Endodermal cell (in vitro differentiated cells): ENCODE measurements around the gene CDK5RAP2. TPM values are rescaled to one million over a fixed set of nuclear protein-coding genes. Genes with fewer than 3 reads are reported as not detected.

Experiments used
- DNase-seq: peaks from one replicate; pipeline ENCODE4 v3.0.0-alpha.2; 2017
- H3K27ac ChIP-seq: 2 replicates; pipeline ENCODE4 v1.5.1; 2013; ENCODE audit warnings: mild to moderate bottlenecking, low read depth, low read length, moderate library complexity
- H3K27me3 ChIP-seq: 2 replicates; pipeline ENCODE4 v1.6.1; 2013; ENCODE audit warnings: mild to moderate bottlenecking, low read length, moderate library complexity; ENCODE audit not compliant: insufficient read depth, control insufficient read depth, poor library complexity, severe bottlenecking
- H3K36me3 ChIP-seq: 2 replicates; pipeline ENCODE4 v1.7.0; 2013; ENCODE audit warnings: mild to moderate bottlenecking, low read length, moderate library complexity; ENCODE audit not compliant: control insufficient read depth, insufficient read depth
- H3K4me1 ChIP-seq: one replicate; pipeline ENCODE4 v1.7.0; 2013; ENCODE audit warnings: low read length; ENCODE audit not compliant: control insufficient read depth, insufficient read depth
- H3K4me3 ChIP-seq: 2 replicates; pipeline ENCODE4 v1.5.1; 2013; ENCODE audit warnings: mild to moderate bottlenecking, low read length, moderate library complexity
- H3K9ac ChIP-seq: 2 replicates; pipeline ENCODE4 v1.6.1; 2013; ENCODE audit warnings: mild to moderate bottlenecking, low read length, moderate library complexity; ENCODE audit not compliant: poor library complexity, severe bottlenecking; ENCODE audit errors: extremely low read depth
- H3K9me3 ChIP-seq: 2 replicates; pipeline ENCODE4 v1.6.1; 2013; ENCODE audit warnings: mild to moderate bottlenecking, low read length, moderate library complexity; ENCODE audit not compliant: control insufficient read depth
- H3K27ac Mint-ChIP-seq: 2 replicates; pipeline ENCODE4 v1.8.0; 2020; ENCODE audit warnings: mixed read lengths
- H3K27me3 Mint-ChIP-seq: 2 replicates; pipeline ENCODE4 v1.8.0; 2021; ENCODE audit warnings: mild to moderate bottlenecking, mixed read lengths; ENCODE audit not compliant: insufficient read depth
- H3K36me3 Mint-ChIP-seq: 2 replicates; pipeline ENCODE4 v1.8.0; 2020; ENCODE audit warnings: low read depth, mixed read lengths
- H3K4me1 Mint-ChIP-seq: 2 replicates; pipeline ENCODE4 v1.8.0; 2020; ENCODE audit warnings: mixed read lengths
- H3K4me3 Mint-ChIP-seq: 2 replicates; pipeline ENCODE4 v1.8.0; 2020; ENCODE audit warnings: mild to moderate bottlenecking, moderate library complexity, mixed read lengths
- H3K9me3 Mint-ChIP-seq: 2 replicates; pipeline ENCODE4 v1.8.0; 2020; ENCODE audit warnings: mild to moderate bottlenecking, mixed read lengths
- CTCF ChIP-seq: fragments of 200-600 bp; sonication (generic); conservative IDR thresholded peaks from 2 replicates; pipeline ENCODE4 v1.5.0; 2021; ENCODE audit warnings: antibody characterized with exemption, mild to moderate bottlenecking
- WGBS, 2 experiments: methylation state at CpG; one replicate each; pipeline versions ENCODE4 v1.1.5 to v1.1.7; 2013; ENCODE audit warnings: missing lambda C conversion rate in 2 of 2, mixed read lengths in 1 of 2; ENCODE audit not compliant: insufficient coverage in 1 of 2, insufficient read length in 1 of 2; 5-methylcytosine and 5-hydroxymethylcytosine counted together
- total RNA-seq, 2 donors: library from RNA; stranded (reverse); fragmentation: NEBNext Ultra II Directional in 1 of 2; extraction: Animal tissue kit (Norgen Biotek cat#: 25700) in 1 of 2; gene quantifications; 2 replicates in 1 of 2; 3 replicates in 1 of 2; pipeline ENCODE4 v1.2.1, GENCODE V29; 2021

Gene CDK5RAP2
- total RNA-seq, 2 donors from 2014 or later = 68.2 to 92.0 TPM

DNA sequence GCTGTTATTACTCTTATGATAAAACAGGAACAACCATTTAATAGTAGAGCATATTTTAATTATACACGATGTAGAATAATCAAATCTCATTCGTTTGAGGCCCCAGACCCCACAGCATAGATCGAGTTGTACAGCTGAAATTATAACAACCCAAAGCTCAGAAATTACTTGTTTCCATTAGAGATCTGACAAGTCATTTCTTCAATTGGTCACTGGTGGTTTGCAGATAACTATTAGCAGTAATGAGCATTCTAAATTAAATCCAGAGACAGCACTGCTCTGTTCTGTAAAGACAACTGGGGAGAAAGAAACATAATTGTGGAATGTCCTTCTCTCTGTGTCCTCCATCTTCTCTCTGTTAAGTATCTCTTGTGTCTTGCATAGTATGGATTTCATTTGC is 12.9 kb downstream of the CDK5RAP2 start:
- H3K27ac ChIP-seq = no peak overlapping the region
- peaks cover 10% of the 10 kb centered on the region for H3K4me1 ChIP-seq
- DNase-seq = no peak
- Mint-ChIP-seq H3K4me3 (no peak overlapping the region), H3K27ac (no peak overlapping the region), H3K27me3 (no peaks in the 10 kb centered on the region), H3K36me3 (peaks cover 65% of the 10 kb centered on the region), H3K9me3 (no peaks in the 10 kb centered on the region), H3K4me1 (peaks cover 24% of the 10 kb centered on the region)
- WGBS, 2 experiments = 91 to 97% methylated on average over 3 of the region's 3 CpGs
- H3K9me3 ChIP-seq = no peaks in the 10 kb centered on the region
- no peak for TF ChIP-seq CTCF
- H3K4me3 ChIP-seq = no peak overlapping the region
- H3K27me3 ChIP-seq = no peaks in the 10 kb centered on the region
- H3K36me3 ChIP-seq = peaks cover 83% of the 10 kb centered on the region
- H3K9ac ChIP-seq = no peak overlapping the region

- H3K27ac ChIP-seq = no peak overlapping the region
- TF ChIP-seq CTCF = no peak
- peaks cover 61% of the 10 kb centered on the region for H3K36me3 Mint-ChIP-seq
- H3K27me3 ChIP-seq = no peaks in the 10 kb centered on the region
- H3K36me3 ChIP-seq = peaks cover 69% of the 10 kb centered on the region
- no peaks in the 10 kb centered on the region for H3K27me3 Mint-ChIP-seq
- 98 to 100% methylated on average over 1 to 3 of the region's 3 CpGs for WGBS, 2 experiments
- H3K9me3 ChIP-seq = no peaks in the 10 kb centered on the region
- DNase-seq = no peak
- H3K9ac ChIP-seq = no peak overlapping the region
- peaks cover 10% of the 10 kb centered on the region for H3K4me1 ChIP-seq
- no peak overlapping the region for H3K4me3 ChIP-seq
- no peak overlapping the region for H3K27ac Mint-ChIP-seq
- peaks cover 21% of the 10 kb centered on the region for H3K4me1 Mint-ChIP-seq
- H3K4me3 Mint-ChIP-seq = no peak overlapping the region
- H3K9me3 Mint-ChIP-seq = no peaks in the 10 kb centered on the region
These were observed 15.4 kb downstream of the CDK5RAP2 start for GRCh38 chr9:120564589-120564988.

DNA sequence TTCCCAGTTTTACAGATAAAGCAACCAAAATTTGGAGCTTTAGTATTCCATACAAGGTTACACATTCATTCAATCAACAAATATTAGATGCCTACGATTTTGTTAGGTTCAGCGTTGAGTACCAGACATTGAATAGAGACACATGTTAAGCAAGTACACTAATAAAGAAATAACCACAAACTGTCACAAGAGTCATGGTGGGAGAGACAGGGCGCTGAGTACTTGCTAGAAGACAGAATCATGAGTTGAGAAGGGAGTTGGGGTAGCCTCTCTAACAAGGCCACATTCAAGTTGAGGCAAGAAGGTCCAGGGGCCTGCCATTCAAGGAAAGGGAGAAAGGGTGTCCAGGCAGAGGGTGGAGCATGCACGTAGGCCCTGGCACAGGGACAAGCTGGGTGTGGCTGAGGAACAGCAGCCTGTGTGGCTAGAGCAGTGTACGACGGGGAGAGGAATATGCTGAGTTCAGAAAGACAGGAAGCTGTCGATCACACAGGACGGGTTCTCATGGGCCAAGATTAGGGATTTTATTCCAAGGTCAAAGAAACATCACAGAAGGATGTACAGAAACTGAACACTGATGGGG is 17.0 kb downstream of the CDK5RAP2 start:
- peak overlapping the region; percentile 27 for H3K27ac Mint-ChIP-seq
- H3K27me3 Mint-ChIP-seq = no peaks in the 10 kb centered on the region
- Histone ChIP-seq H3K4me3 (no peak overlapping the region), H3K4me1 (peaks cover 10% of the 10 kb centered on the region), H3K27ac (no peak overlapping the region), H3K36me3 (peaks cover 56% of the 10 kb centered on the region), H3K27me3 (no peaks in the 10 kb centered on the region), H3K9me3 (no peaks in the 10 kb centered on the region), H3K9ac (no peak overlapping the region)
- TF ChIP-seq CTCF = no peak
- no peak for DNase-seq
- WGBS, 2 experiments = 95 to 98% methylated on average over 5 to 8 of the region's 8 CpGs
- H3K9me3 Mint-ChIP-seq = no peaks in the 10 kb centered on the region
- no peak overlapping the region for H3K4me3 Mint-ChIP-seq
- peaks cover 16% of the 10 kb centered on the region for H3K4me1 Mint-ChIP-seq
- H3K36me3 Mint-ChIP-seq = peaks cover 55% of the 10 kb centered on the region
